Panc1 (cell line): ENCODE measurements around the gene HAUS8.

Experiments
- CTCF ChIP-seq: fragments of 450-650 bp; IDR thresholded peaks from 2 replicates; pipeline ENCODE4 v1.5.1; 2017; ENCODE audit warnings: mild to moderate bottlenecking
- SIN3A ChIP-seq: IDR thresholded peaks from 2 replicates; pipeline ENCODE4 v1.6.1; 2012; ENCODE audit warnings: low read depth, mild to moderate bottlenecking, low read length, moderate library complexity, borderline replicate concordance; ENCODE audit not compliant: insufficient read depth
- TCF7L2 ChIP-seq: IDR thresholded peaks from 2 replicates; pipeline ENCODE4 v1.6.1; 2011; ENCODE audit warnings: mild to moderate bottlenecking, low read depth, low read length, inconsistent platforms

GRCh38 chr19:17020385-17020784 is 54.9 kb downstream of the HAUS8 start:
- TF ChIP-seq SIN3A = no peak
- TF ChIP-seq CTCF = no peak
- no peak for TF ChIP-seq TCF7L2
